ENCODE measurements around the gene ALG8.

ALG8 gene

DNA sequence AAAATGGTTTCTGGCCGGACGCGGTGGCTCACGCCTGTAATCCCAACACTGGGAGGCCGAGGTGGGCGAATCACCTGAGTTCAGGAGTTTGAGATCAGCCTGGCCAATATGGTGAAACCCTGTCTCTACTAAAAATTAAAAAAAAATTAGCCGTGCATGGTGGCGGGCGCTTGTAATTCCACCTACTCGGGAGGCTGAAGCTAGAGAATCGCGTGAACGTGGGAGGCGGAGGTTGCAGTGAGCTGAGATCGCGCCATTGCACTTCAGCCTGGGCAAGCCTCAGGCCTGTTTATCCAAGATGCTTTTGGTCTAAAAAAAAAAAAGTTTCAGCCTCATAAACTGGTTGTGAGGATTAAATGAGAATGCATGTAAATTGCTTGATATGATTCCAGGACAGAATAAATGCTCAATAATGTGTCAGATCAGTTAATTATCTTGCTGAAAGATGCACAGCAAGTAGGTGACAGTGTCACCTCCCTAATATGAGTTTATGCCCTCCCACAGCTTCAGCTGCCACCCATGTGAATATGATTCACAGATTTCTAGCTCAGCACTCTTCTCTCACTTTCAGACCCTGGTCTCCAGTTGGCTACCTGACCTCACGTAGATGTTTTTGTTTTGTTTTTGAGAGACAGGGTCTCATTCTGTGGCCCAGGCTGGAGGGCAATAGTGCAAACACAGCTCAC lies 1.1 kb upstream of the ALG8 start:
- no peak overlapping the region for H4K91ac ChIP-seq (ENCODE audit: low read depth, low read length, poor library complexity)
- H3K4me1 ChIP-seq (ENCODE audit: control insufficient read depth in 2 of 2, insufficient read depth in 1 of 2, low read depth in 1 of 2, low read length in 2 of 2), result peaks cover 5 to 8% of the 10 kb centered on the region in 2 donors
- no peak overlapping the region for H4K8ac ChIP-seq (ENCODE audit: low read depth, low read length)
- peak overlapping the region; percentile 30 to 84 for H3K4me3 ChIP-seq (ENCODE audit: low read length in 2 of 2)
- H3K18ac ChIP-seq (ENCODE audit: low read length), result no peak overlapping the region
- H3K4me2 ChIP-seq (ENCODE audit: insufficient read depth, low read length, poor library complexity, severe bottlenecking), result no peak overlapping the region
- DNase-seq (ENCODE audit: low spot score), result no peak
- H3K27ac ChIP-seq (replicated peaks; ENCODE audit: low read length), result no peak overlapping the region
- no peak overlapping the region for H2BK120ac ChIP-seq (ENCODE audit: low read depth, low read length)
- H2AK5ac ChIP-seq (ENCODE audit: low read depth, low read length), result no peak overlapping the region
- H2AFZ ChIP-seq (ENCODE audit: low read length), result no peak overlapping the region
- WGBS, 2 donors (ENCODE audit: extremely low coverage in 2 of 2, insufficient read length in 2 of 2, insufficient replicate concordance in 1 of 2), result no CpG with 5 or more reads among the region's 17 CpGs
- no peak overlapping the region for H3K14ac ChIP-seq (ENCODE audit: low read length)
- H3K4ac ChIP-seq (ENCODE audit: low read length), result no peak overlapping the region
- H3K79me1 ChIP-seq (ENCODE audit: low read depth, low read length), result peaks cover 6% of the 10 kb centered on the region
- no peak overlapping the region for H3K9ac ChIP-seq (ENCODE audit: low read depth, low read length, poor library complexity)
- H3K36me3 ChIP-seq (replicated peaks in 1 of 2; ENCODE audit: control insufficient read depth in 2 of 2, insufficient read depth in 2 of 2, low read length in 2 of 2), result peaks cover 5 to 66% of the 10 kb centered on the region in 2 donors
- H3K23ac ChIP-seq (ENCODE audit: low read depth, low read length, poor library complexity), result no peak overlapping the region
- no peaks in the 10 kb centered on the region for H3K27me3 ChIP-seq (ENCODE audit: control insufficient read depth in 3 of 3, insufficient read depth in 3 of 3, low read depth in 1 of 3, low read length in 3 of 3)
- H2BK5ac ChIP-seq (ENCODE audit: low read length), result no peak overlapping the region
- peaks cover 0 to 4% of the 10 kb centered on the region in 2 donors for H3K9me3 ChIP-seq (replicated peaks in 1 of 2; ENCODE audit: control insufficient read depth in 2 of 2, insufficient read depth in 1 of 2, low read depth in 1 of 2, low read length in 2 of 2)
- no peak overlapping the region for H2BK12ac ChIP-seq (ENCODE audit: low read length)
- H2BK15ac ChIP-seq (ENCODE audit: low read length), result no peak overlapping the region

DNA sequence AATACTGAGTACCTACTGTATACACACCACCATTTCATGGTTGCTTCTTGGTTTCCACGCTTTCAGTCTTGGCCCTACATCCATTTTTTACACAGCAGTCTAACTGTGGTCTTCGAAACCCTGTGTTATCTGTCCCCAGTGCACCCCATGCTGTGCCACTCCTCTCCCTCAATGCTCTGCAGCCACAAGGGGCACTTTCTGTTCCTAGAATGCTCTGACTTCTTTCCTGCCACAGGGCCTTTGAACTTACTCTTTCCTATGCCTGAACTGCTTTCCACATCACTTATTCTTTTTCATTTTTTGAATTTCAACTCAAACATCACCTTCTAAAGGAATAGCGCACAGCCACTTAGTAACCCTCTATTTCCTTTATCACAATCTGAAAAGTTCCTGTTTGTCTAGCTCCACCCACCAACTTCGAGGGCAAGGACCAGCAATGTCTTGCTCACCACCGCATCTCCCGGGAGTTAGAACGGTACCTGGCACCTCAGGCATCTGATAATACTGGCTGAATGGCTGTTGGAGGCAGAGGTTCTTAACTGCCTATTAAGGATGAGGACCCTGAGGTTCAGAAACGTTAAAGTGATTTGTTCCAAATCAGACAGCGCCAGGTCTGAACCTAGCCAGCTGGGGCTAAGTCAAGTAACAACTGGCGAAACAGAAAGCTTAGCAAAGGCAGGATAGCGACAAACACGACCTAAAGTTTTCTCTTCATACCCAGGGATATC lies 568 bp downstream of the ALG8 start:
- H2AK5ac ChIP-seq (ENCODE audit: low read depth, low read length), result no peak overlapping the region
- peak overlapping the region; percentile 33 for H3K27ac ChIP-seq (replicated peaks; ENCODE audit: low read length)
- peak overlapping the region; percentile 87 for H3K9ac ChIP-seq (ENCODE audit: low read depth, low read length, poor library complexity)
- peaks cover 5 to 8% of the 10 kb centered on the region in 2 donors for H3K4me1 ChIP-seq (ENCODE audit: control insufficient read depth in 2 of 2, insufficient read depth in 1 of 2, low read depth in 1 of 2, low read length in 2 of 2)
- DNase-seq (ENCODE audit: low spot score), result peak; percentile 3
- H3K4ac ChIP-seq (ENCODE audit: low read length), result no peak overlapping the region
- H4K91ac ChIP-seq (ENCODE audit: low read depth, low read length, poor library complexity), result no peak overlapping the region
- peaks cover 9 to 72% of the 10 kb centered on the region in 2 donors for H3K36me3 ChIP-seq (replicated peaks in 1 of 2; ENCODE audit: control insufficient read depth in 2 of 2, insufficient read depth in 2 of 2, low read length in 2 of 2)
- H2AFZ ChIP-seq (ENCODE audit: low read length), result peak overlapping the region; percentile 73
- no peak overlapping the region for H3K23ac ChIP-seq (ENCODE audit: low read depth, low read length, poor library complexity)
- H3K4me2 ChIP-seq (ENCODE audit: insufficient read depth, low read length, poor library complexity, severe bottlenecking), result peak overlapping the region; percentile 94
- WGBS, 2 donors (ENCODE audit: extremely low coverage in 2 of 2, insufficient read length in 2 of 2, insufficient replicate concordance in 1 of 2), result no CpG with 5 or more reads among the region's 12 CpGs
- H3K4me3 ChIP-seq (ENCODE audit: low read length in 2 of 2), result peak overlapping the region; percentile 84 to 93
- H3K9me3 ChIP-seq (replicated peaks in 1 of 2; ENCODE audit: control insufficient read depth in 2 of 2, insufficient read depth in 1 of 2, low read depth in 1 of 2, low read length in 2 of 2), result peaks cover 0 to 18% of the 10 kb centered on the region in 2 donors
- H2BK15ac ChIP-seq (ENCODE audit: low read length), result no peak overlapping the region
- H2BK5ac ChIP-seq (ENCODE audit: low read length), result no peak overlapping the region
- no peaks in the 10 kb centered on the region for H3K27me3 ChIP-seq (ENCODE audit: control insufficient read depth in 3 of 3, insufficient read depth in 3 of 3, low read depth in 1 of 3, low read length in 3 of 3)
- peak overlapping the region; percentile 91 for H3K18ac ChIP-seq (ENCODE audit: low read length)
- H4K8ac ChIP-seq (ENCODE audit: low read depth, low read length), result peak overlapping the region; percentile 31
- peaks cover 6% of the 10 kb centered on the region for H3K79me1 ChIP-seq (ENCODE audit: low read depth, low read length)
- no peak overlapping the region for H2BK12ac ChIP-seq (ENCODE audit: low read length)
- H2BK120ac ChIP-seq (ENCODE audit: low read depth, low read length), result no peak overlapping the region
- H3K14ac ChIP-seq (ENCODE audit: low read length), result no peak overlapping the region

DNA sequence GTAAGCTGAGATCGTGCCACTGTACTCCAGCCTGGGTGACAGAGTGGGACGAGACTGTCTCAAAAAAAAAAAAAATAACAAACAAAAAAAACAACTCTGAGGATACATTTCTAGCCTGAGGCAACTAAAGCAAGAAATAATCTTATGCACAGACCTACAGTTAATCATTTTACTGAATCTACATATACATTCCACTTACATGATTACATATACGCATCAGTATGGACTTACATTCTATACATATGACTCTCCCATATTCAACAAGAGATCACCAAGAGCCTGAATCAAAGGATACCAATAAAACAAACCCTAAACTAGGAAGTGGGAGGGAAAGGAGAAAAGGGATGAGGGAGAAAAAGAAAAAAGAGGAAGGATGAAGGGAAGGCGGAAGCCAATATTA lies 1.1 kb downstream of the ALG8 start:
- no peak overlapping the region for H2BK5ac ChIP-seq (ENCODE audit: low read length)
- H3K4me3 ChIP-seq (ENCODE audit: low read length in 2 of 2), result peak overlapping the region in 1 of 2 donors; percentile 84

DNA sequence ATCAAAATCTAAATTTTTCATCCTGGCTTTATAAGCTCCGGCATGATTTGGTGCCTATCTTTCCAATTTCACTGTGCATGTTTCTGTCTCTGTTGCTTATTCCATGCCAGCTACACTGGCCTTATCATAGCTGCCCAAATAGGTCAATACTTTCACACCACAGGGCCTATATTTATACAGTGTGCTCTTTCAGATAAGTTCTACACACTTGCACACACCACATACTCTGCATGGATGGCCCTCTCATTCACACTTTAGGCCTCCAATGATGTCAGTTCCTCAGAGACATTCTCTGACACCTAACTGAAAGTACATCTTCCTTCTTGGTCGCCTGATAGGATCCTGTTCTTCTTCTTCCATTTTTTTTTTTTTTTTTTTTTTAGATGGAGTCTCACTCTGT lies 7.0 kb downstream of the ALG8 start:
- Histone ChIP-seq H3K9me3 (replicated peaks in 1 of 2; ENCODE audit: control insufficient read depth in 2 of 2, insufficient read depth in 1 of 2, low read depth in 1 of 2, low read length in 2 of 2) (peaks cover 0 to 26% of the 10 kb centered on the region in 2 donors), H3K18ac (ENCODE audit: low read length) (no peak overlapping the region), H2BK15ac (ENCODE audit: low read length) (no peak overlapping the region), H3K4ac (ENCODE audit: low read length) (no peak overlapping the region), H3K4me1 (ENCODE audit: control insufficient read depth in 2 of 2, insufficient read depth in 1 of 2, low read depth in 1 of 2, low read length in 2 of 2) (no peaks in the 10 kb centered on the region), H4K91ac (ENCODE audit: low read depth, low read length, poor library complexity) (no peak overlapping the region), H3K4me3 (ENCODE audit: low read length in 2 of 2) (no peak overlapping the region), H2AK5ac (ENCODE audit: low read depth, low read length) (no peak overlapping the region), H2BK5ac (ENCODE audit: low read length) (no peak overlapping the region), H2AFZ (ENCODE audit: low read length) (no peak overlapping the region), H2BK120ac (ENCODE audit: low read depth, low read length) (no peak overlapping the region), H3K23ac (ENCODE audit: low read depth, low read length, poor library complexity) (no peak overlapping the region), H3K79me1 (ENCODE audit: low read depth, low read length) (no peaks in the 10 kb centered on the region), H3K27ac (replicated peaks; ENCODE audit: low read length) (no peak overlapping the region), H2BK12ac (ENCODE audit: low read length) (no peak overlapping the region), H3K36me3 (replicated peaks in 1 of 2; ENCODE audit: control insufficient read depth in 2 of 2, insufficient read depth in 2 of 2, low read length in 2 of 2) (peaks cover 5 to 63% of the 10 kb centered on the region in 2 donors), H3K4me2 (ENCODE audit: insufficient read depth, low read length, poor library complexity, severe bottlenecking) (no peak overlapping the region), H3K9ac (ENCODE audit: low read depth, low read length, poor library complexity) (no peak overlapping the region), H3K27me3 (ENCODE audit: control insufficient read depth in 3 of 3, insufficient read depth in 3 of 3, low read depth in 1 of 3, low read length in 3 of 3) (no peaks in the 10 kb centered on the region), H4K8ac (ENCODE audit: low read depth, low read length) (no peak overlapping the region), H3K14ac (ENCODE audit: low read length) (no peak overlapping the region)
- WGBS, 2 donors (ENCODE audit: extremely low coverage in 2 of 2, insufficient read length in 2 of 2, insufficient replicate concordance in 1 of 2), result no CpG with 5 or more reads among the region's 2 CpGs
- no peak for DNase-seq (ENCODE audit: low spot score)

More for the DNA sequence above, 1.1 kb downstream of the ALG8 start:
- no peak overlapping the region for H2BK120ac ChIP-seq (ENCODE audit: low read depth, low read length)
- no peak overlapping the region for H4K91ac ChIP-seq (ENCODE audit: low read depth, low read length, poor library complexity)
- H2AFZ ChIP-seq (ENCODE audit: low read length), result no peak overlapping the region
- no peak overlapping the region for H3K23ac ChIP-seq (ENCODE audit: low read depth, low read length, poor library complexity)
- H2BK15ac ChIP-seq (ENCODE audit: low read length), result no peak overlapping the region
- no peak overlapping the region for H3K18ac ChIP-seq (ENCODE audit: low read length)
- no peak overlapping the region for H3K14ac ChIP-seq (ENCODE audit: low read length)
- no peak overlapping the region for H2AK5ac ChIP-seq (ENCODE audit: low read depth, low read length)
- H2BK12ac ChIP-seq (ENCODE audit: low read length), result no peak overlapping the region
- H3K4me1 ChIP-seq (ENCODE audit: control insufficient read depth in 2 of 2, insufficient read depth in 1 of 2, low read depth in 1 of 2, low read length in 2 of 2), result peaks cover 5 to 8% of the 10 kb centered on the region in 2 donors
- no CpG with 5 or more reads among the region's 4 CpGs for WGBS, 2 donors (ENCODE audit: extremely low coverage in 2 of 2, insufficient read length in 2 of 2, insufficient replicate concordance in 1 of 2)
- DNase-seq (ENCODE audit: low spot score), result no peak
- no peak overlapping the region for H4K8ac ChIP-seq (ENCODE audit: low read depth, low read length)
- no peak overlapping the region for H3K9ac ChIP-seq (ENCODE audit: low read depth, low read length, poor library complexity)
- H3K79me1 ChIP-seq (ENCODE audit: low read depth, low read length), result peaks cover 6% of the 10 kb centered on the region
- H3K27me3 ChIP-seq (ENCODE audit: control insufficient read depth in 3 of 3, insufficient read depth in 3 of 3, low read depth in 1 of 3, low read length in 3 of 3), result no peaks in the 10 kb centered on the region
- H3K9me3 ChIP-seq (replicated peaks in 1 of 2; ENCODE audit: control insufficient read depth in 2 of 2, insufficient read depth in 1 of 2, low read depth in 1 of 2, low read length in 2 of 2), result peaks cover 0 to 22% of the 10 kb centered on the region in 2 donors
- no peak overlapping the region for H3K4ac ChIP-seq (ENCODE audit: low read length)
- no peak overlapping the region for H3K27ac ChIP-seq (replicated peaks; ENCODE audit: low read length)
- H3K4me2 ChIP-seq (ENCODE audit: insufficient read depth, low read length, poor library complexity, severe bottlenecking), result peak overlapping the region; percentile 94
- H3K36me3 ChIP-seq (replicated peaks in 1 of 2; ENCODE audit: control insufficient read depth in 2 of 2, insufficient read depth in 2 of 2, low read length in 2 of 2), result peaks cover 9 to 72% of the 10 kb centered on the region in 2 donors
